HG03135 (cell line): ENCODE measurements around the gene DRP2.
"Not testable (repeated sequence)": the region's sequence is repeated elsewhere in the genome, so short reads cannot be mapped to it uniquely, and the experiment has no call there.

Experiments
- ATAC-seq: cut with Tn5 transposase; IDR thresholded peaks from one replicate; pipeline ENCODE4 v1.9.1; 2021; ENCODE audit warnings: mild to moderate bottlenecking, moderate library complexity; ENCODE audit not compliant: unreplicated experiment

Gene DRP2

GRCh38 chrX:101231080-101231479, 11.5 kb downstream of the DRP2 start:
- ATAC-seq, result no peak

DNA sequence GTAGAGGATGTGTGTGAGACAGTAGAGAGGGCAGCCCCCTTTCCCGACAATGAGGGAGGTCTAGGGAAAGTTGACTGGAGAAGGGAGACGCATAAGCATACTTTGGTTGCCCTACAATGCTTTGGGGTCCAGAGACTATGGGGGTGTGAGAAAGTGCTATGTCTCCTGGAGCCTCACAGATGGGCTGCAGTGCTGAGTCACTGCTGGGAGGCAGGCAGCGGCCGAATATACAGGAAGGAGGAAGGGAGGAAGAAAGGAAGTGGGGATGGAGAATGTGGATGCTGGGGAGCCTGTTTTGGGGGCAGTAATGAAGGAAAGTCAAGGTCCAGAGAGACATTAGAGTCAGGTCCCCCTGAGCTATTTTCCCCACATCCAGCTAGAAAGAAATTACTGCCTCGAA, 12.7 kb downstream of the DRP2 start:
- no peak for ATAC-seq

GRCh38 chrX:101237041-101237440, 17.5 kb downstream of the DRP2 start:
- ATAC-seq, result no peak

- no peak for ATAC-seq
These were observed 21.9 kb downstream of the DRP2 start for GRCh38 chrX:101241531-101241930.

DNA sequence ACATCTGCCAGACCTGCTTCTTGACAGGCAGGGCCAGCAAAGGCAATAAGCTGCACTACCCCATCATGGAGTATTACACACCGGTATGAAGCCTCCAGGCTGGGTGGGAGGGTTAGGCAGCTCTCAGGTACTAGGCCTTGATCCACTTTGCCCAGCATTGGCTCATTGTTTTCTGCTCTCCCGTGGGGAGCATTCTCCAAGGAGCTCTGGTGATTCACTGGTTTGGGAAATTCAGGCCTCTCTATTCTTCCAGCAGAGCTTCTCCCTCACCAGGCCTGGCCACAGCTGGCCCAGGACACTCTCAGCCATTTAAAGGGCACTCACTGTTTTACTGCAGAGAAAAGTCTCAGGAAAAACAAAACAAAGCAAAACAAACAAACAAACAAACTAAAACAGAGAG, 33.0 kb downstream of the DRP2 start:
- no peak for ATAC-seq

GRCh38 chrX:101257448-101258258, 38.1 kb downstream of the DRP2 start:
- no peak for ATAC-seq

GRCh38 chrX:101258259-101258581, 38.6 kb downstream of the DRP2 start:
- ATAC-seq, result no peak

DNA sequence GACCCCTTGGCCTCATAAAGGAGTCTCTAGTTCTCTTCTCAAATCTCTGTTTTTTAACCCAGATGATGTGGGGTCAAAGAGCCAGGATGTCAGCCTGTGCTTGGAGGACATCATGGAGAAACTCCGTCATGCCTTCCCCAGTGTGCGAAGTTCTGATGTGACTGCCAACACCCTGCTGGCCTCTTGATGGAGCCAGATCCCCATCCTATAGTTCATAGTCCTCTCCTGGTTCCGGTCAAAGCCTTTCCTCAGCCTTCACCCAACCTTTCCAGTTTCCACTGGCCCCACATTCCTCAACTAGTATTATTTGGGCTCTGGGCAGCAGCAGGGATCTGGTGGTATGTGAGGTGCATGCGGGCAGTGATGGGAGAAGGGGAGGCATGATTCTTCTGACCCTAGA, 40.8 kb downstream of the DRP2 start:
- no peak for ATAC-seq

DNA sequence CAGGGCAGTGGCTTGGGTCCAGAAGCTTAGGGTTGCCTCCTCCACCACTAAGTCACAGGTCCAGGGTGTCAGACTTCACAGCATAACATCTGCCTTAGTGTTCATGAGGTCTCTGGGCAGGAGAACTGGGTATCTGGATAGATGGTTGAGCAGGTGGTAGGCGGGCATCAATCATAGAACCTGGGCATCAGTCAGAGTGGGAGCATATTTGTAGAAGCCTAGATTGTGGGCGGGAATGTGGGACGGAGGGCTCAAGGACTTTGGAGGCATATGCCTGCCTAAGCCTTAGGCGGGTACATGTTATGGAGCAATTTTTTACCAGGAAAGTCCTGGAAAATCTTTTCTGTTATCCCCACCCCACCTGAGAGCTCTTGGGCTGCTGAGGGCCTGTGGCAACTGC, 43.0 kb downstream of the DRP2 start:
- no peak for ATAC-seq

GRCh38 chrX:101263766-101264165, 44.2 kb downstream of the DRP2 start:
- ATAC-seq, result no peak

- ATAC-seq, result no peak
These were observed 46.4 kb downstream of the DRP2 start for GRCh38 chrX:101265869-101266428.

DNA sequence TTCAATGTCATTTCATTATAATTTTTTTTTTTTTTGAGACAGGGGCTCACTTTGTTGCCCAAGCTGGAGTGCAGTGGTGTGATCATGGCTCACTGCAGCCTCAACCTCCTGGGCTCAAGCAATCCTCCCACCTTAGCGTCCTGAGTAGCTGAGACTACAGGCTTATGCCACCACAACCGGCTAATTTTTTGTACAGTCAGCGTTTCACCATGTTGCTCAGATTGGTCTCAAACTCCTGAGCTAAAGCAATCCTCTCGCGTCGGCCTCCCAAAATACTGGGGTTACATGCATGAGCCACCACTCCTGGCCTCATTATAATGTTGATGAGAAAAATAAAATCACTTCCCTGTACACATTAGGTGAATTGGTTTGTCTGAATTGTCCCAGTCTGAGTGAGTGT, 54.6 kb downstream of the DRP2 start:
- ATAC-seq, result no peak

GRCh38 chrX:101276238-101276637, 56.7 kb downstream of the DRP2 start:
- no peak for ATAC-seq

GRCh38 chrX:101287402-101287801, 67.8 kb downstream of the DRP2 start:
- no peak for ATAC-seq

GRCh38 chrX:101290957-101291603, 71.5 kb downstream of the DRP2 start, which contains the start of gene TAF7L:
TSS of gene TAF7L (minus strand) at chrX:101291334. CDS start at chrX:101287543, 3,791 bp downstream.
- no peak for ATAC-seq

GRCh38 chrX:101295603-101296002, 76.0 kb downstream of the DRP2 start:
- ATAC-seq, result not testable (repeated sequence)

GRCh38 chrX:101303790-101304189, 84.2 kb downstream of the DRP2 start:
- no peak for ATAC-seq
